Epithelial cell of esophagus (primary cell): ENCODE measurements around the gene BTBD6.

Source experiments
- DNase-seq: peaks from one replicate; pipeline ENCODE4 v3.0.0; 2010; ENCODE audit warnings: low read depth
- H3K4me3 ChIP-seq: 2 replicates; pipeline ENCODE4 v1.5.1; 2011; ENCODE audit warnings: mild to moderate bottlenecking, low read length, control low read depth
- CTCF ChIP-seq: IDR thresholded peaks from 2 replicates; pipeline ENCODE4 v1.5.1; 2011; ENCODE audit warnings: low read depth, mild to moderate bottlenecking, low read length, control low read depth, inconsistent platforms; ENCODE audit not compliant: insufficient read depth; ENCODE audit errors: missing control alignments

BTBD6 gene

GRCh38 chr14:105247715-105248367, 492 bp upstream of the BTBD6 start:
- no peak for TF ChIP-seq CTCF
- peak overlapping the region; percentile 51 for H3K4me3 ChIP-seq
- no peak for DNase-seq

- TF ChIP-seq CTCF: no peak
- peak overlapping the region; percentile 38 for H3K4me3 ChIP-seq
- peak; percentile 34 for DNase-seq
Measured at GRCh38 chr14:105249182-105250007, 1.1 kb downstream of the BTBD6 start.

- TF ChIP-seq CTCF: no peak
- DNase-seq: no peak
- H3K4me3 ChIP-seq: no peak overlapping the region
Measured at GRCh38 chr14:105250008-105250366, 1.7 kb downstream of the BTBD6 start.

GRCh38 chr14:105250986-105251385, 2.7 kb downstream of the BTBD6 start:
- DNase-seq: no peak
- TF ChIP-seq CTCF: no peak
- H3K4me3 ChIP-seq: no peak overlapping the region

- TF ChIP-seq CTCF: no peak
- H3K4me3 ChIP-seq: no peak overlapping the region
- DNase-seq: no peak
Measured at GRCh38 chr14:105251920-105252319, 3.6 kb downstream of the BTBD6 start.

- DNase-seq: no peak
- TF ChIP-seq CTCF: no peak
- no peak overlapping the region for H3K4me3 ChIP-seq
Measured at GRCh38 chr14:105252552-105253328, 4.4 kb downstream of the BTBD6 start.
